Activated T-cell treated with anti-CD3 and anti-CD28 coated beads for 4 hours (primary cell): ENCODE data around the gene ST3GAL4.
A peak's percentile ranks its signal among the peaks of the same experiment; 100 is the strongest.

ENCODE experiments used
- DNase-seq: peaks from one replicate; pipeline ENCODE4 v3.0.0-alpha.2; 2020

ST3GAL4 gene

GRCh38 chr11:126410649-126411048, 55.2 kb downstream of the ST3GAL4 start:
- no peak for DNase-seq

GRCh38 chr11:126411971-126412381, 56.5 kb downstream of the ST3GAL4 start:
- no peak for DNase-seq

GRCh38 chr11:126413426-126413825, 57.9 kb downstream of the ST3GAL4 start:
- DNase-seq: no peak

- no peak for DNase-seq
Observed at GRCh38 chr11:126413843-126414405, 58.4 kb downstream of the ST3GAL4 start.

GRCh38 chr11:126414615-126415014, 59.1 kb downstream of the ST3GAL4 start:
- DNase-seq: no peak

GRCh38 chr11:126415128-126415527, 59.6 kb downstream of the ST3GAL4 start:
- no peak for DNase-seq

- DNase-seq: no peak
Observed at GRCh38 chr11:126415669-126416420, 60.4 kb downstream of the ST3GAL4 start.

GRCh38 chr11:126416542-126417090, 61.1 kb downstream of the ST3GAL4 start:
- DNase-seq: peak; percentile 51

GRCh38 chr11:126417091-126417862, 61.8 kb downstream of the ST3GAL4 start:
- DNase-seq: no peak

GRCh38 chr11:126418887-126419286, 63.4 kb downstream of the ST3GAL4 start:
- DNase-seq: no peak

- DNase-seq: no peak
Observed at GRCh38 chr11:126419801-126420697, 64.6 kb downstream of the ST3GAL4 start.

- no peak for DNase-seq
Observed at GRCh38 chr11:126420698-126421256, 65.3 kb downstream of the ST3GAL4 start.

- DNase-seq: no peak
Observed at GRCh38 chr11:126421271-126421671, 65.8 kb downstream of the ST3GAL4 start.

GRCh38 chr11:126422446-126422845, 67.0 kb downstream of the ST3GAL4 start:
- DNase-seq: no peak

- no peak for DNase-seq
Observed at GRCh38 chr11:126423154-126423553, 67.7 kb downstream of the ST3GAL4 start.

GRCh38 chr11:126423743-126424142, 68.3 kb downstream of the ST3GAL4 start:
- no peak for DNase-seq

GRCh38 chr11:126424471-126425039, 69.1 kb downstream of the ST3GAL4 start:
- DNase-seq: no peak

- no peak for DNase-seq
Observed at GRCh38 chr11:126426106-126426505, 70.6 kb downstream of the ST3GAL4 start.

- DNase-seq: no peak
Observed at GRCh38 chr11:126426820-126427749, 71.6 kb downstream of the ST3GAL4 start.

GRCh38 chr11:126430581-126431335, 75.3 kb downstream of the ST3GAL4 start:
- DNase-seq: no peak
